GM08714 (cell line): ENCODE data around the gene UTP25.

Experiments
- H3K4me3 ChIP-seq: fragments of 200-500 bp; sonication (Bioruptor generic); 2 replicates; pipeline ENCODE4 v1.5.1; 2014; ENCODE audit warnings: mild to moderate bottlenecking, low read length, inconsistent platforms
- ZNF274 ChIP-seq: IDR thresholded peaks from 2 replicates; pipeline ENCODE4 v1.6.1; 2012; ENCODE audit warnings: mild to moderate bottlenecking, low read depth, low read length

Gene UTP25

DNA sequence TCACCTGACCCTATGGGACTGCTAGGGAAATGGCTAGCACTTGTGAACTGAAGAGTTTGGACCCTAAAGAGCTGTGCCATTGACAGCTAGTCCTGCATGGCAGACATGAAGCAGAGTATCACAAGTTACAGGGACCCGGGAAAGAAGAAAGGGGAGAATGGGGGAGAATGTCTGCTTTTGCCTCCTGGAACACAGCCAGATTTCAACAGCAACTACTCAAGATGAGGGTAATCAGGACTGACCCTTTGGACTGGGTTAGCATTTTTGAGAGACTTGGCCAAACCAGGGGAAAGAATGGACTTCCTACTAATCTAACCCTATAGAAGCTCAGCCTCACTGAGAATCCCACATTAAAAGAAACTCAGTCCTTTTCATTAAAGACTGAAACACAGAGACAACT is 8.7 kb upstream of the UTP25 start:
- no peak overlapping the region for H3K4me3 ChIP-seq
- no peak for TF ChIP-seq ZNF274

GRCh38 chr1:209820986-209821385 is 6.8 kb upstream of the UTP25 start:
- no peak overlapping the region for H3K4me3 ChIP-seq
- TF ChIP-seq ZNF274, result no peak

DNA sequence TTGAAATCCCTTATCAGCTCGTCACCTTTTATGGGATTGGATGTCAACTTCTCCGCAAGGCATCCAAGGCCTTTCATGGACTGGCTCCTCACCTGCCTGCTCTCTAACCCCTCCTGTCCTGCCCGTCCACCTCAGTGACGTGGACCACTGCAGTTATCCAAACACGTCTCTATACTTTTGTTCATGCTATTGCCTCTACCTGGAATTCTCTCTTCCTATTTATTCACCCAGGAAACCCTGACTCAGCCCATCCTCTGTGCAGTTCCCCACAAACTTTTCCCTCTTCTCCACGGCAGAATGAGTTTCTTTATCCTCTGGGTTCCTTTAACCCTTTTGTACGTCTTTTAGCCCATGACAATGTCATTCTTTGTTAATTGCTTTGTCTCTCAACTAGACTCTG is 5.1 kb upstream of the UTP25 start:
- TF ChIP-seq ZNF274, result no peak
- H3K4me3 ChIP-seq, result no peak overlapping the region

DNA sequence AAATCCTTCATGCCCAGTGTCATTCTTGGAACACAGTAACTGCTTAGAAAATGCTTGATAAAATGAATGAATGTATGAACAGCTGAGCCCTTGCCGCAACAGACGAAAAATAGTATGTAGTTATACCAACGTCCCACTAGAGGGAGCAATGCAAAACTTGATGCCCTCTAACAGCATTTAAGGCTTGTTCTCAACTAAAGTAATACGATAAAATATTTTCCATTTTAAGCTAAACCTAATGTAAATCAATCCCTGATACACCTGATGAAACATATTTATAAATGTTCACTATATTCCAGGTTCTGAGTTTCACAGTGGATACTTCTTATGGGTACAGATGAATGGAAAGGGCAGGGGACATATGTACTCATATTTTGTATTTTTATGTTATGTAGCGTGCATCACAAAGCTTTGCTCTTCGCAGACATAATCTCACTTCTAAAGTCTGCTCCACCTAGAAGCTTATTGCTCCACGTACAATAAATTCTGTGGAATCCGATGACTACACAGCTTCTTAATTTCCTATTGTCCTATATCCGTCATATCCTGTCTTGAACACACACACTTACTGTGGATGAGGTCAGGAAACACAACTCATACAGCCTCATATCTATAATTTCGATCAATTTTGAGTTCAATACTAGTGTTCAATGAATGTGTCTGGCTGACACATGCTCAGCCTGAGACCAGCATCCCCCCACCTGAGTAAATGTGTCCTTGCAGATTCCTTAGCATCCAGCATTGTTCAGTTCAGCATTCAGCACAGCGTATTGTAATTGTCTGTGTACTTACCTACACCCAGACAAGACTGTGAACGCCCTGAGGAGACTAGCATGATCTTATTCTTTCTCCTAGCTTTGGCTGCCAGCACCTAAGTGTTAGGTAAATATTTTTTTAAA is 4.4 kb upstream of the UTP25 start:
- H3K4me3 ChIP-seq, result no peak overlapping the region

DNA sequence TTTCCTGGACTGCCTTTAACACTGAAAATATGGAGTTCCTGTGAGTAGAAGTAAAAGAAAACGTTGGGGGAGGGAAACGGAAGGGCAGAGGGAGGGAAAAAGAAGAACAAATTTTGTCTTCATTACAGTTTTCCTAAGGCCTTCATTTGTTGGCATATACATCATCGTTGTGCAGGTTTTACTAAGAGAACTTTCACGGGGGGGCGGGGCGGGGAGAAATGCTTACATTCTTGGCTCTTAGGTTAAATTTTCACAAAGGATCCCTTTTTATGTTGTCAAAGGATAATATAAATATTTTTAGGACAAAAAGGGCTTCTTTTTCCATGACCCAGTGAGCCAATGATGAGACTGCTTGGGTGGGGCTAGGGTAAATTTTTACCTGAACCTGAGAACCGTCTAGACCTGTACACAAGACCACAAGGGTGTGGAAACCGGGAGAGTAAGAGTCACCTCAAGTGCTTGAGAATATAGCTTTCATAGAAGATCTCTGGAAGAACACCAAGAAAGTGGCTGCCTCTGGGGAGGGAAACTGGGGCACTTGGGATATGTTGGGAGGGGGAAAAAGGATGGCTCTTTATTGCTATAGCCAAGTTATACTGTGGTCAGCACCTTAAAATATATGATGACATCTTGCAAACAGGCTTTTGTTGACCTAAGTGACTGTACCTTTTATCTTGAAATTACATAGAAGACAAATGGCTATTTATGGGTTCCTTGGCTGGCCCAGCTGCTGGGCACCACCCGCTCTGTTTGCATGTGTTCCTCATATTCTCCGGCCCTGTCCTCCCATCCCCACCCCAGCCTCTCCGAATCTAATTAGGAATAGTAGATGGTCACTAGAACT is 2.0 kb upstream of the UTP25 start:
- TF ChIP-seq ZNF274, result no peak
- H3K4me3 ChIP-seq, result no peak overlapping the region

More for the DNA sequence above, 4.4 kb upstream of the UTP25 start:
- no peak for TF ChIP-seq ZNF274

- H3K4me3 ChIP-seq, result no peak overlapping the region
These were observed 1.9 kb downstream of the UTP25 start for GRCh38 chr1:209829716-209830115.

GRCh38 chr1:209830722-209831121 is 3.0 kb downstream of the UTP25 start:
- no peak overlapping the region for H3K4me3 ChIP-seq
- no peak for TF ChIP-seq ZNF274

More at GRCh38 chr1:209829716-209830115, 1.9 kb downstream of the UTP25 start:
- TF ChIP-seq ZNF274, result no peak

GRCh38 chr1:209831615-209832014 is 3.8 kb downstream of the UTP25 start:
- TF ChIP-seq ZNF274, result no peak

DNA sequence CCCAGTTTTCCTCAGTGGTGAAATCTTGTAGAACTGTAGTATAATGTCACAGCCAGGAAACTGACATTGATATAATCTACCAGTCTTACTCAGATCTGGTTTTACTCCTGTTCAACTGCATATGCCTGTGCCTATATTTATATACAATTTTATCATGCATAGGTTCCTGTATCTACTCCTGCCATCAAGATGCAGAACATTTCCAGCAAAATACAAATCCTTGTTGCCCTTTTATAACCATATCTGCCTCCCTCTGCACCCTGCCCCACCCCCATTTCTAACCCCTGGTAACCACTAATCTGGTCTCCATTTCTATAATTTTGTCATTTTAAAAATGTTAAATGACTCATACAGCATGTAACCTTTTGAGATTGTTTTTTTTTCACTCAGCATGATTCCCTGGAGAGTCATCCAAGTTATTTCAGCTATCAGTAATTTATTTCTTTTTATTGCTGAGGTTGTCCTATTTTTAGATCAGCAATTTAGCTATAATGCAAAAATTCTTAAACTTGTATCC is 8.1 kb downstream of the UTP25 start:
- no peak overlapping the region for H3K4me3 ChIP-seq
- no peak for TF ChIP-seq ZNF274

More at GRCh38 chr1:209831615-209832014, 3.8 kb downstream of the UTP25 start:
- H3K4me3 ChIP-seq, result no peak overlapping the region

- no peak overlapping the region for H3K4me3 ChIP-seq
- no peak for TF ChIP-seq ZNF274
These were observed 9.9 kb downstream of the UTP25 start for GRCh38 chr1:209837671-209838070.

DNA sequence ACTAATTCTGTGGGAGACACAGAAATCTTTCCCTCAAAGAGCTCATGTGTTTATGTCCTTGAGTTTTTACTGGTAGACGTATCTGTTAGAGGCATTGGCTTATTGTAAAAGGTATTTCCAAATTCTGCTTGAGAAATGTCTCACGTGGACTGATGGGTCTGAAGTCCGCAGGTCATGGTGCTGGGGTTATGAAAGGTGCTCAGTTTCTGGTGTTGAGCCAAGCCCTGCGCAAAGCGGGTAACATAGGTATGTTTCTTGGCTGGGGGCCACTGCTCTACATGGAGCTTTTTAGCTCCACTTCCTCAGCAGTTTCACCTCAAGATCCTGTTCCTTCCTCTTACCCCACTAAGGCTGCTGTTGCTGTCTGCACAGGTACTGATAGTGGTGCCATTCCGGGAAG is 10.8 kb downstream of the UTP25 start:
- TF ChIP-seq ZNF274, result no peak
- no peak overlapping the region for H3K4me3 ChIP-seq

GRCh38 chr1:209839875-209840546 is 12.2 kb downstream of the UTP25 start:
- no peak for TF ChIP-seq ZNF274
- H3K4me3 ChIP-seq, result no peak overlapping the region

GRCh38 chr1:209840611-209841010 is 12.8 kb downstream of the UTP25 start:
- no peak overlapping the region for H3K4me3 ChIP-seq
- TF ChIP-seq ZNF274, result no peak

GRCh38 chr1:209844695-209845407 is 17.1 kb downstream of the UTP25 start:
- H3K4me3 ChIP-seq, result no peak overlapping the region
- no peak for TF ChIP-seq ZNF274

DNA sequence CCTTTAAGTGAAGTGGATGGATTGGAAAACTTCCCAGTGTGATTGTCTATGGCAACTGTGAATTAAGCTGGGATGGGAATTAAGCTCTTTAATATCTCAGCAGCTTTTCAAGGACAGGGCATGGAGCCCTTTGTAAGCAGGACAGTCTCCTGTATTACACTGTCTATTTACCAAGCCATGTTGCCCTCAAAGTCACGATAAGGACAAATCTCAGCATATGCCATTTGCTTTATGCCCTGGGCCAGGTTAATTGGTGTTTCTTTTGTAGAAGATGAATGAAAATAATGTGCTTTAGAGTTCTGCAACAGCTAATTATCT is 17.6 kb downstream of the UTP25 start:
- no peak for TF ChIP-seq ZNF274

More for the DNA sequence above, 17.6 kb downstream of the UTP25 start:
- no peak overlapping the region for H3K4me3 ChIP-seq
